ENCODE measurements around the gene ZNF423. TPM values are rescaled to one million over a fixed set of nuclear protein-coding genes. Genes with fewer than 3 reads are reported as not detected.

The ZNF423 gene
- polyA plus RNA-seq, 1 experiment = 0.11 TPM

GRCh38 chr16:49528866-49529288 lies 327.0 kb downstream of the ZNF423 start:
- POLR2A ChIA-PET = no interaction called here

GRCh38 chr16:49528060-49528865 lies 327.6 kb downstream of the ZNF423 start:
- TF ChIP-seq CTCF (IDR thresholded peaks at IDR 0.05; ENCODE audit: low read depth, low read length) = no peak
- POLR2A ChIA-PET = no interaction called here
- CTCF ChIA-PET = no interaction called here
- Histone ChIP-seq H3K27ac (ENCODE audit: low read depth, low read length) (no peak overlapping the region), H3K4me3 (ENCODE audit: low read depth, low read length) (peak overlapping the region; percentile 29; the same call in 1 of the 2 replicates), H3K9me3 (ENCODE audit: control insufficient read depth, insufficient read depth, low read length) (no peaks in the 10 kb centered on the region), H3K27me3 (ENCODE audit: control insufficient read depth, insufficient read depth, low read length) (peaks cover 2% of the 10 kb centered on the region)
- no peak for DNase-seq (ENCODE audit: low read depth, low spot score)

More at GRCh38 chr16:49528866-49529288, 327.0 kb downstream of the ZNF423 start:
- Histone ChIP-seq H3K4me3 (ENCODE audit: low read depth, low read length) (no peak overlapping the region), H3K27ac (ENCODE audit: low read depth, low read length) (no peak overlapping the region), H3K27me3 (ENCODE audit: control insufficient read depth, insufficient read depth, low read length) (peaks cover 2% of the 10 kb centered on the region), H3K9me3 (ENCODE audit: control insufficient read depth, insufficient read depth, low read length) (no peaks in the 10 kb centered on the region)
- no peak for DNase-seq (ENCODE audit: low read depth, low spot score)
- CTCF ChIA-PET = no interaction called here
- TF ChIP-seq CTCF (IDR thresholded peaks at IDR 0.05; ENCODE audit: low read depth, low read length) = no peak

GRCh38 chr16:49527611-49528010 lies 328.3 kb downstream of the ZNF423 start:
- no peak overlapping the region for H3K27ac ChIP-seq (ENCODE audit: low read depth, low read length)
- no peak overlapping the region for H3K4me3 ChIP-seq (ENCODE audit: low read depth, low read length)
- POLR2A ChIA-PET = no interaction called here
- no peak for TF ChIP-seq CTCF (IDR thresholded peaks at IDR 0.05; ENCODE audit: low read depth, low read length)
- peaks cover 2% of the 10 kb centered on the region for H3K27me3 ChIP-seq (ENCODE audit: control insufficient read depth, insufficient read depth, low read length)
- DNase-seq (ENCODE audit: low read depth, low spot score) = no peak
- H3K9me3 ChIP-seq (ENCODE audit: control insufficient read depth, insufficient read depth, low read length) = no peaks in the 10 kb centered on the region
- CTCF ChIA-PET = no interaction called here

GRCh38 chr16:49526860-49527365 lies 329.0 kb downstream of the ZNF423 start:
- no peak for TF ChIP-seq CTCF (IDR thresholded peaks at IDR 0.05; ENCODE audit: low read depth, low read length)
- DNase-seq (ENCODE audit: low read depth, low spot score) = no peak
- H3K27me3 ChIP-seq (ENCODE audit: control insufficient read depth, insufficient read depth, low read length) = peaks cover 2% of the 10 kb centered on the region
- H3K27ac ChIP-seq (ENCODE audit: low read depth, low read length) = no peak overlapping the region
- no peak overlapping the region for H3K4me3 ChIP-seq (ENCODE audit: low read depth, low read length)
- CTCF ChIA-PET = no interaction called here
- H3K9me3 ChIP-seq (ENCODE audit: control insufficient read depth, insufficient read depth, low read length) = no peaks in the 10 kb centered on the region
- POLR2A ChIA-PET = no interaction called here

- TF ChIP-seq CTCF (IDR thresholded peaks at IDR 0.05; ENCODE audit: low read depth, low read length) = no peak
- Histone ChIP-seq H3K27ac (ENCODE audit: low read depth, low read length) (no peak overlapping the region), H3K27me3 (ENCODE audit: control insufficient read depth, insufficient read depth, low read length) (peaks cover 2% of the 10 kb centered on the region), H3K9me3 (ENCODE audit: control insufficient read depth, insufficient read depth, low read length) (no peaks in the 10 kb centered on the region), H3K4me3 (ENCODE audit: low read depth, low read length) (no peak overlapping the region)
- POLR2A ChIA-PET = no interaction called here
- DNase-seq (ENCODE audit: low read depth, low spot score) = no peak
- CTCF ChIA-PET = interaction anchor here (0.5 to 1.1 kb wide), 2 partner anchors 32 to 33 kb away, joined by 3 to 4 read pairs; no protein-coding TSS in a partner anchor
These were observed 331.0 kb downstream of the ZNF423 start for GRCh38 chr16:49524947-49525315.
